MCF 10A (cell line): Measurements from ENCODE around the gene TMEM190. TPM values are rescaled to one million over a fixed set of nuclear protein-coding genes. Genes with fewer than 3 reads are reported as not detected.

Experiments used
- BruUV-seq: library from RNA; stranded (reverse); fragments of 400-500 nt; replicated peaks from 2 replicates; lab custom pipeline; 2021; lab: Mats Ljungman, UMichigan
- CTCF ChIA-PET: fragments of 300-600 bp; sonication (Branson Sonifier 250); formaldehyde crosslinking; extraction: SDS; loops from one replicate; lab custom pipeline; 2021; ENCODE audit warnings: antibody characterized with exemption, inconsistent platforms; lab: Yijun Ruan, JAX
- POLR2A ChIA-PET: fragments of 300-600, 350-650 bp; sonication (Branson Sonifier 250); formaldehyde crosslinking; extraction: SDS; loops from one replicate; lab custom pipeline; 2020; ENCODE audit warnings: antibody characterized with exemption, inconsistent platforms; lab: Yijun Ruan, JAX
- DNase-seq: peaks from one replicate; pipeline ENCODE4 v3.0.0-alpha.2; 2018; ENCODE audit not compliant: unreplicated experiment
- H3K27ac Mint-ChIP-seq: one replicate; pipeline ENCODE4 v1.8.0; 2022; ENCODE audit warnings: mild to moderate bottlenecking, low read depth, mixed read lengths; ENCODE audit not compliant: unreplicated experiment
- H3K27me3 Mint-ChIP-seq: one replicate; pipeline ENCODE4 v1.8.0; 2022; ENCODE audit warnings: mixed read lengths; ENCODE audit not compliant: insufficient read depth, unreplicated experiment
- H3K36me3 Mint-ChIP-seq: one replicate; pipeline ENCODE4 v1.8.0; 2022; ENCODE audit warnings: mild to moderate bottlenecking, moderate library complexity, mixed read lengths; ENCODE audit not compliant: insufficient read depth, unreplicated experiment
- H3K4me1 Mint-ChIP-seq: one replicate; pipeline ENCODE4 v1.8.0; 2022; ENCODE audit warnings: mixed read lengths; ENCODE audit not compliant: insufficient read depth, unreplicated experiment
- H3K4me3 Mint-ChIP-seq: one replicate; pipeline ENCODE4 v1.8.0; 2022; ENCODE audit warnings: mild to moderate bottlenecking, moderate library complexity, mixed read lengths; ENCODE audit not compliant: unreplicated experiment
- H3K9me3 Mint-ChIP-seq: one replicate; pipeline ENCODE4 v1.8.0; 2022; ENCODE audit warnings: mixed read lengths; ENCODE audit not compliant: unreplicated experiment
- CTCF ChIP-seq: fragments of 200-600 bp; IDR thresholded peaks from one replicate; pipeline ENCODE4 v1.8.0; 2022; ENCODE audit warnings: antibody characterized with exemption, mild to moderate bottlenecking; ENCODE audit not compliant: unreplicated experiment
- intact Hi-C: fragments of 100-400 bp; cut with micrococcal nuclease; formaldehyde crosslinking; loops from 2 replicates; pipeline ENCODE4 v1.14.1; 2022
- total RNA-seq: library from RNA; stranded (reverse); gene quantifications from 2 replicates; pipeline ENCODE4 v1.2.3, GENCODE V29; 2022

Gene TMEM190
- total RNA-seq, 1 experiment from 2014 or later: 0.58 TPM

GRCh38 chr19:55390461-55390880 is 13.8 kb downstream of the TMEM190 start:
- Mint-ChIP-seq H3K27me3 (no peaks in the 10 kb centered on the region), H3K4me3 (no peak overlapping the region), H3K9me3 (no peaks in the 10 kb centered on the region), H3K4me1 (peaks cover 21% of the 10 kb centered on the region), H3K36me3 (peaks cover 72% of the 10 kb centered on the region), H3K27ac (peak overlapping the region; percentile 32)
- ChIA-PET POLR2A (interaction anchor here (0.6 to 7.2 kb wide), 5 partner anchors 10 to 133 kb away, joined by 3 to 57 read pairs (median 5); partner anchors contain the start of genes ISOC2 and UBE2S), CTCF (interaction anchor here (0.6 to 3.2 kb wide), 8 partner anchors 28 to 1674 kb away, joined by 3 to 21 read pairs (median 4); partner anchors contain the start of gene KMT5C)
- no peak for DNase-seq
- BruUV-seq: no TSS peak
- intact Hi-C loops: no loop called here
- TF ChIP-seq CTCF: no peak

GRCh38 chr19:55391191-55391670 is 14.6 kb downstream of the TMEM190 start:
- POLR2A ChIA-PET: interaction anchor here (0.6 to 7.2 kb wide), 5 partner anchors 9 to 134 kb away, joined by 3 to 57 read pairs (median 5); partner anchors contain the start of genes ISOC2 and UBE2S
- H3K4me3 Mint-ChIP-seq: no peak overlapping the region

GRCh38 chr19:55391702-55392615 is 15.3 kb downstream of the TMEM190 start:
- Mint-ChIP-seq H3K27ac (no peak overlapping the region), H3K36me3 (peaks cover 57% of the 10 kb centered on the region), H3K9me3 (no peaks in the 10 kb centered on the region), H3K27me3 (no peaks in the 10 kb centered on the region), H3K4me1 (peaks cover 21% of the 10 kb centered on the region), H3K4me3 (no peak overlapping the region)
- TF ChIP-seq CTCF: no peak
- CTCF ChIA-PET: interaction anchor here (0.6 to 3.2 kb wide), 4 partner anchors 26 to 221 kb away, joined by 3 to 21 read pairs (median 4); no protein-coding TSS in a partner anchor
- intact Hi-C loops: no loop called here
- DNase-seq: peak; percentile 74
- BruUV-seq: no TSS peak
- POLR2A ChIA-PET: interaction anchor here (0.9 to 7.2 kb wide), 5 partner anchors 8 to 256 kb away, joined by 3 to 57 read pairs (median 3); partner anchors contain the start of genes UBE2S and ZNF579

More at GRCh38 chr19:55391191-55391670, 14.6 kb downstream of the TMEM190 start:
- H3K27me3 Mint-ChIP-seq: no peaks in the 10 kb centered on the region
- no TSS peak for BruUV-seq
- peak overlapping the region; percentile 32 for H3K27ac Mint-ChIP-seq
- no peaks in the 10 kb centered on the region for H3K9me3 Mint-ChIP-seq
- peaks cover 21% of the 10 kb centered on the region for H3K4me1 Mint-ChIP-seq
- CTCF ChIA-PET: interaction anchor here (0.6 to 3.2 kb wide), 5 partner anchors 27 to 1673 kb away, joined by 3 to 21 read pairs (median 3); no protein-coding TSS in a partner anchor
- intact Hi-C loops: no loop called here
- DNase-seq: peak; percentile 47
- TF ChIP-seq CTCF: no peak
- H3K36me3 Mint-ChIP-seq: peaks cover 64% of the 10 kb centered on the region
